Measurements from ENCODE around the gene COG5. TPM values are rescaled to one million over a fixed set of nuclear protein-coding genes. Genes with fewer than 3 reads are reported as not detected.

COG5 gene
- total and polyA plus RNA-seq, 10 of the 15 experiments (the other 5 are each of a cell fraction or from before 2014, with no cell fraction given), result 5.5 to 27.9 (median 15.6) TPM

DNA sequence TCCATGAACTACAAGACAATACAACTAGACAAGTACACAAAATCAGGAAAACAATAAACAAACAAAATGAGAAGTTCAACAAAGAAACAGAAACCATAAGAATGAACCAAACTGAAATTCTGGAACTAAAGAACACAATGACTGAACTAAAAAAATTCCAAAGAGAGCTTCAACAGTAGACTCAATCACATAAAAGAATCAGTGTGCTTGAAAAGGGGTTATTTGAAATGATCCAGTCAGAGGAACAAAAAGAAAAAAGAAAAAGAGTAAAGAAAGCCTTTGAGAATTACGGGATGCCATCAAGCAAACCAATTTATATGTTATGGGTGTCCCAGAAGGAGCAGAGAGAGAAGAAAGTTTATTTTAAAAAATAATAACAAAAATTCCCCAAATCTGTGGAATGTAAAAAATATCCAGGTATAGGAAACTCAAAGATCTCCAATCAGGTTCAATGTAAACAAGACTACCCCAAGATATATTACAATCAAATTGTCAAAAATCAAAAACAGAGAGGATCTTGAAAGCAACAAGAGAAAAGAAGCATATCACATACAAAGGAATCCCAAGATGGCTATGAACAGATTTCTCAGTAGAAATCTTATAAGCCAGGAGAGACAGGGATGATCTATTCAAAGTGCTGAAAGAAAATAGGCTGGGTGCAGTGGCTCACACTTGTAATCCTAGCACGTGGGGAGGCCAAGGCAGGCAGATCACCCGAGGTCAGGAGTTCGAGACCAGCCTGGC is 18.7 kb downstream of the COG5 start:
- H3K4me3 ChIP-seq, result no peak overlapping the region
- CTCF ChIA-PET, result no interaction called here
- RAD21 ChIA-PET (ENCODE audit: unreplicated experiment), result no interaction called here

DNA sequence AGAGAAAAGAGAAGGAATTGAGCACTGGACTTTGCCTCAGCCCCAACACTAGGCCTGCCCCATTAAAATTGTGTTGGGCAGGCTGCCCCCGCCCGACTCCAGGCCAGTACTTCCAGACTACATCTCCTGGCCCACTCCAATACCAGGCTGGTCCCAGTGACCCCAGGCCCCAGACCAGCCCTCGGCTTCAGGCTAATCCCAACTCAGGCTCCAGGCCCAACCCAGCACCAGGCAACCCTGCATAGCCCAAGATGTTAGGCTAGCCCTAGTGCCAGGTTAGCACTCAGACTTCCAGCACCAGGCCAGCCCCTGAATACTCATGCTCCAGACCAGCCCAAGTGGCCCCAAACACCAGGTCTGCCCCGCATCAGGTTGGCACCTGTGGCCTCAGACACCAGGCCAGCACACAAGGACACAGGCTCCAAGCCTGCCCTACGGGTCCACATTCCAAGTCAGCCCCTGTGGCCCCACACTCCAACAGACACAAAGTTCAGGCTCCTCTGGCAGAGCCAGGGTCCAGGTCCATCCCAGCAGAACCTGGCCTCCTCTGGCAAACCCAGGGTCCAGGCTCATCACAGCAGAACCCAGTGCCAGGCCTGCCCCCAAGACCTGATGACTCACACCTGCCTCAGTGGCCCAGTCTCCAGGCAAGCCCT is 20.3 kb downstream of the COG5 start:
- ChIA-PET SMC1A (ENCODE audit: uncharacterized antibody, unreplicated experiment) (no interaction called here), RAD21 (ENCODE audit: unreplicated experiment) (no interaction called here), POLR2A (no interaction called here), CTCF (no interaction called here)
- Histone ChIP-seq H3K9ac (ENCODE audit: control insufficient read depth, insufficient read depth, low read length) (no peak overlapping the region), H3K27ac (ENCODE audit: control insufficient read depth, insufficient read depth) (no peak overlapping the region), H3K79me2 (ENCODE audit: control insufficient read depth, insufficient read depth, low read length) (no peaks in the 10 kb centered on the region), H2AFZ (ENCODE audit: control insufficient read depth, low read depth, low read length) (no peak overlapping the region), H3K4me1 (ENCODE audit: control insufficient read depth, insufficient read depth, low read length) (no peaks in the 10 kb centered on the region), H3K9me3 (replicated peaks; ENCODE audit: control insufficient read depth, insufficient read depth, low read length) (peaks cover 13% of the 10 kb centered on the region; the same call in 2 of the 3 replicates), H4K20me1 (ENCODE audit: control insufficient read depth, insufficient read depth) (no peaks in the 10 kb centered on the region), H3K4me2 (ENCODE audit: control insufficient read depth, insufficient read depth) (no peak overlapping the region), H3K4me3 (no peak overlapping the region), H3K36me3 (ENCODE audit: control insufficient read depth in 2 of 2, insufficient read depth in 2 of 2, low read length in 1 of 2) (peaks cover 3 to 20% of the 10 kb centered on the region in 2 experiments), H3K27me3 (replicated peaks in 1 of 2; ENCODE audit: control insufficient read depth in 2 of 2, insufficient read depth in 2 of 2, low read length in 1 of 2) (no peaks in the 10 kb centered on the region)
- BruUV-seq (replicated peaks), result no TSS peak
- intact Hi-C loops (cut with micrococcal nuclease; ENCODE audit: unreplicated experiment) (no loop called here), in situ Hi-C loops (cut with MboI) (no loop called here)
- DNase-seq (ENCODE audit: low read depth, low spot score), result no peak
- no peak for FAIRE-seq
- ATAC-seq, result no peak
- WGBS (ENCODE audit: insufficient coverage, insufficient replicate concordance, low lambda C conversion rate, missing lambda C conversion rate), result 100% methylated on average over 5 of the region's 5 CpGs
- TF ChIP-seq, protein P1, sequence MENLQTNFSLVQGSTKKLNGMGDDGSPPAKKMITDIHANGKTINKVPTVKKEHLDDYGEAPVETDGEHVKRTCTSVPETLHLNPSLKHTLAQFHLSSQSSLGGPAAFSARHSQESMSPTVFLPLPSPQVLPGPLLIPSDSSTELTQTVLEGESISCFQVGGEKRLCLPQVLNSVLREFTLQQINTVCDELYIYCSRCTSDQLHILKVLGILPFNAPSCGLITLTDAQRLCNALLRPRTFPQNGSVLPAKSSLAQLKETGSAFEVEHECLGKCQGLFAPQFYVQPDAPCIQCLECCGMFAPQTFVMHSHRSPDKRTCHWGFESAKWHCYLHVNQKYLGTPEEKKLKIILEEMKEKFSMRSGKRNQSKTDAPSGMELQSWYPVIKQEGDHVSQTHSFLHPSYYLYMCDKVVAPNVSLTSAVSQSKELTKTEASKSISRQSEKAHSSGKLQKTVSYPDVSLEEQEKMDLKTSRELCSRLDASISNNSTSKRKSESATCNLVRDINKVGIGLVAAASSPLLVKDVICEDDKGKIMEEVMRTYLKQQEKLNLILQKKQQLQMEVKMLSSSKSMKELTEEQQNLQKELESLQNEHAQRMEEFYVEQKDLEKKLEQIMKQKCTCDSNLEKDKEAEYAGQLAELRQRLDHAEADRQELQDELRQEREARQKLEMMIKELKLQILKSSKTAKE (IDR thresholded peaks at IDR 0.05; ENCODE audit: low read depth, poor library complexity, severe bottlenecking), result no peak
- TF ChIP-seq POLR2AphosphoS2 (IDR thresholded peaks at IDR 0.05; ENCODE audit: low read depth, low read length) (no peak), RB1 (IDR thresholded peaks at IDR 0.05; ENCODE audit: borderline replicate concordance) (no peak), ZZZ3 (IDR thresholded peaks at IDR 0.05; ENCODE audit: control insufficient read depth, insufficient read length, low read depth) (no peak), SMARCA5 (IDR thresholded peaks at IDR 0.05) (no peak), TARDBP (IDR thresholded peaks at IDR 0.05; ENCODE audit: borderline replicate concordance) (no peak)
- TF ChIP-seq, protein P2, sequence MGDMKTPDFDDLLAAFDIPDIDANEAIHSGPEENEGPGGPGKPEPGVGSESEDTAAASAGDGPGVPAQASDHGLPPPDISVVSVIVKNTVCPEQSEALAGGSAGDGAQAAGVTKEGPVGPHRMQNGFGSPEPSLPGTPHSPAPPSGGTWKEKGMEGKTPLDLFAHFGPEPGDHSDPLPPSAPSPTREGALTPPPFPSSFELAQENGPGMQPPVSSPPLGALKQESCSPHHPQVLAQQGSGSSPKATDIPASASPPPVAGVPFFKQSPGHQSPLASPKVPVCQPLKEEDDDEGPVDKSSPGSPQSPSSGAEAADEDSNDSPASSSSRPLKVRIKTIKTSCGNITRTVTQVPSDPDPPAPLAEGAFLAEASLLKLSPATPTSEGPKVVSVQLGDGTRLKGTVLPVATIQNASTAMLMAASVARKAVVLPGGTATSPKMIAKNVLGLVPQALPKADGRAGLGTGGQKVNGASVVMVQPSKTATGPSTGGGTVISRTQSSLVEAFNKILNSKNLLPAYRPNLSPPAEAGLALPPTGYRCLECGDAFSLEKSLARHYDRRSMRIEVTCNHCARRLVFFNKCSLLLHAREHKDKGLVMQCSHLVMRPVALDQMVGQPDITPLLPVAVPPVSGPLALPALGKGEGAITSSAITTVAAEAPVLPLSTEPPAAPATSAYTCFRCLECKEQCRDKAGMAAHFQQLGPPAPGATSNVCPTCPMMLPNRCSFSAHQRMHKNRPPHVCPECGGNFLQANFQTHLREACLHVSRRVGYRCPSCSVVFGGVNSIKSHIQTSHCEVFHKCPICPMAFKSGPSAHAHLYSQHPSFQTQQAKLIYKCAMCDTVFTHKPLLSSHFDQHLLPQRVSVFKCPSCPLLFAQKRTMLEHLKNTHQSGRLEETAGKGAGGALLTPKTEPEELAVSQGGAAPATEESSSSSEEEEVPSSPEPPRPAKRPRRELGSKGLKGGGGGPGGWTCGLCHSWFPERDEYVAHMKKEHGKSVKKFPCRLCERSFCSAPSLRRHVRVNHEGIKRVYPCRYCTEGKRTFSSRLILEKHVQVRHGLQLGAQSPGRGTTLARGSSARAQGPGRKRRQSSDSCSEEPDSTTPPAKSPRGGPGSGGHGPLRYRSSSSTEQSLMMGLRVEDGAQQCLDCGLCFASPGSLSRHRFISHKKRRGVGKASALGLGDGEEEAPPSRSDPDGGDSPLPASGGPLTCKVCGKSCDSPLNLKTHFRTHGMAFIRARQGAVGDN (IDR thresholded peaks at IDR 0.05), result no peak

More for the DNA sequence above, 18.7 kb downstream of the COG5 start:
- TF ChIP-seq RAD51 (IDR thresholded peaks at IDR 0.05) (no peak), CBX5 (IDR thresholded peaks at IDR 0.05; ENCODE audit: low read depth) (peak; percentile 45; the same call in 1 of the 2 replicates), EZH2 (IDR thresholded peaks at IDR 0.05; ENCODE audit: borderline replicate concordance, control insufficient read depth, low read depth, low read length) (no peak)
- Histone ChIP-seq H3K27ac (ENCODE audit: control insufficient read depth, insufficient read depth) (no peak overlapping the region), H3K4me1 (ENCODE audit: control insufficient read depth, insufficient read depth, low read length) (no peaks in the 10 kb centered on the region), H3K36me3 (ENCODE audit: control insufficient read depth in 2 of 2, insufficient read depth in 2 of 2, low read length in 1 of 2) (peaks cover 3 to 18% of the 10 kb centered on the region in 2 experiments), H3K9ac (ENCODE audit: control insufficient read depth, insufficient read depth, low read length) (no peak overlapping the region), H3K4me2 (ENCODE audit: control insufficient read depth, insufficient read depth) (no peak overlapping the region), H4K20me1 (ENCODE audit: control insufficient read depth, insufficient read depth) (no peaks in the 10 kb centered on the region), H2AFZ (ENCODE audit: control insufficient read depth, low read depth, low read length) (no peak overlapping the region), H3K9me3 (replicated peaks; ENCODE audit: control insufficient read depth, insufficient read depth, low read length) (peaks cover 13% of the 10 kb centered on the region; the same call in 2 of the 3 replicates), H3K27me3 (replicated peaks in 1 of 2; ENCODE audit: control insufficient read depth in 2 of 2, insufficient read depth in 2 of 2, low read length in 1 of 2) (no peaks in the 10 kb centered on the region), H3K79me2 (ENCODE audit: control insufficient read depth, insufficient read depth, low read length) (no peaks in the 10 kb centered on the region)
- no peak for FAIRE-seq
- WGBS (ENCODE audit: insufficient coverage, insufficient replicate concordance, low lambda C conversion rate, missing lambda C conversion rate), result 94% methylated on average over 4 of the region's 4 CpGs
- intact Hi-C loops (cut with micrococcal nuclease; ENCODE audit: unreplicated experiment) (no loop called here), in situ Hi-C loops (cut with MboI) (no loop called here)
- ChIA-PET SMC1A (ENCODE audit: uncharacterized antibody, unreplicated experiment) (no interaction called here), POLR2A (no interaction called here)
- no peak for DNase-seq (ENCODE audit: low read depth, low spot score)
- no peak for ATAC-seq
- no TSS peak for BruUV-seq (replicated peaks)
